K562 (cell line): Measurements from ENCODE around the gene SLC7A4. TPM values are rescaled to one million over a fixed set of nuclear protein-coding genes. Genes with fewer than 3 reads are reported as not detected.

ENCODE experiments used
- BACH1 ChIP-seq: fragments of 200-800 bp; sonication (Bioruptor generic); IDR thresholded peaks from 2 replicates; pipeline ENCODE4 v1.6.1; 2016; ENCODE audit warnings: missing genetic modification characterization, missing compliant biosample characterization
- BRD4 ChIP-seq: fragments of 200-600 bp; sonication (generic); IDR thresholded peaks from 2 replicates; pipeline ENCODE4 v1.6.1; 2017; ENCODE audit warnings: inconsistent platforms
- CHD2 ChIP-seq: IDR thresholded peaks from 2 replicates; pipeline ENCODE4 v1.6.1; 2011; ENCODE audit warnings: low read depth, low read length
- ETV1 ChIP-seq: fragments of 450-650 bp; conservative IDR thresholded peaks from 2 replicates; pipeline ENCODE4 v1.6.1; 2016; ENCODE audit warnings: missing genetic modification characterization, control low read depth, low read depth, missing compliant biosample characterization
- NFXL1 ChIP-seq: fragments of 450-650 bp; formaldehyde crosslinking; IDR thresholded peaks from 2 replicates; pipeline ENCODE4 v1.4.0; 2021; ENCODE audit warnings: mild to moderate bottlenecking
- NR3C1 ChIP-seq: sonication (generic); formaldehyde crosslinking; IDR thresholded peaks from 2 replicates; pipeline ENCODE4 v1.8.1; 2022; ENCODE audit warnings: missing genetic modification reagents
- PPARD ChIP-seq: fragments of 250-450 bp; sonication (Bioruptor Pico); IDR thresholded peaks from 2 replicates; pipeline ENCODE4 v1.8.0; 2022; ENCODE audit warnings: inconsistent platforms, mild to moderate bottlenecking, moderate library complexity
- SAP30 ChIP-seq: fragments of 200-600 bp; sonication (generic); IDR thresholded peaks from 2 replicates; pipeline ENCODE4 v1.6.1; 2012; ENCODE audit warnings: borderline replicate concordance, low read depth, mild to moderate bottlenecking, moderate library complexity, low read length, control low read depth, inconsistent platforms; ENCODE audit not compliant: insufficient read depth, poor library complexity, severe bottlenecking
- SIN3B ChIP-seq: fragments of 450-650 bp; IDR thresholded peaks from 2 replicates; pipeline ENCODE4 v1.6.1; 2017; ENCODE audit warnings: low read depth, mild to moderate bottlenecking, moderate library complexity
- TCF7L2 ChIP-seq: fragments of 150-350 bp; IDR thresholded peaks from 2 replicates; pipeline ENCODE4 v1.6.1; 2016; ENCODE audit warnings: low read depth, mild to moderate bottlenecking, low read length, moderate library complexity
- YBX1 ChIP-seq: fragments of 450-650 bp; IDR thresholded peaks from 2 replicates; pipeline ENCODE4 v1.7.1; 2016; ENCODE audit warnings: mild to moderate bottlenecking
- ZBTB1 ChIP-seq: sonication (generic); formaldehyde crosslinking; IDR thresholded peaks from 2 replicates; pipeline ENCODE4 v1.8.1; 2023; ENCODE audit warnings: missing genetic modification reagents, low read depth, mild to moderate bottlenecking, borderline replicate concordance
- ZNF408 ChIP-seq: fragments of 250-450 bp; sonication (Bioruptor Pico); IDR thresholded peaks from 2 replicates; pipeline ENCODE4 v1.4.0; 2020; ENCODE audit warnings: low read depth, mild to moderate bottlenecking, moderate library complexity
- polyA plus RNA-seq, 8 experiments: library from polyadenylated mRNA; depleted of rRNA in 4 of 8; stranded (reverse) in 5 of 8; unstranded in 3 of 8; fragments of >200 nt; fragmentation: Nextera tagmentation in 2 of 8; fragmentation: Illumina TruSeq in 1 of 8; extraction: Ambion mirVana in 2 of 8; extraction: Trizol in 1 of 8; gene quantifications; 2 replicates each; pipeline versions ENCODE4 v1.2.1 to v1.2.3, GENCODE V29; 2011 to 2014; ENCODE audit warnings: inconsistent platforms in 1 of 8, missing spikeins in 1 of 8
- total RNA-seq, 7 experiments: library from RNA; depleted of rRNA in 6 of 7; stranded (reverse); fragments of >200 nt in 6 of 7; fragmentation: Illumina TruSeq in 2 of 7; extraction: Trizol in 2 of 7; gene quantifications; 2 replicates each; pipeline versions ENCODE4 v1.2.1 to v1.2.3, GENCODE V29; 2011 to 2021; ENCODE audit warnings: low replicate concordance in 1 of 7
- TF ChIP-seq, protein P1 (sequence below): fragments of 250-450 bp; sonication (Bioruptor Pico); IDR thresholded peaks from 2 replicates; pipeline ENCODE4 v1.9.0; 2021; ENCODE audit warnings: mild to moderate bottlenecking, inconsistent platforms
- TF ChIP-seq, protein P2 (sequence below), 3 experiments: fragments of 200-800 bp in 1 of 3; sonication (Bioruptor generic) in 1 of 3; sonication (generic) in 1 of 3; formaldehyde crosslinking in 1 of 3; IDR thresholded peaks; 2 replicates each; pipeline versions ENCODE4 v1.6.1 to v1.8.0; 2016 to 2022; ENCODE audit warnings: mild to moderate bottlenecking in 2 of 3, missing compliant biosample characterization in 2 of 3, missing genetic modification characterization in 2 of 3, missing genetic modification reagents in 1 of 3
- TF ChIP-seq, protein P3 (sequence below): fragments of 200-400 bp; formaldehyde crosslinking; IDR thresholded peaks from 2 replicates; pipeline ENCODE4 v1.6.1; 2017; ENCODE audit warnings: mild to moderate bottlenecking, low read depth, low read length, moderate library complexity
- TF ChIP-seq, protein P4 (sequence below): fragments of 450-650 bp; IDR thresholded peaks from 2 replicates; pipeline ENCODE4 v1.6.1; 2014; ENCODE audit warnings: low read depth, mild to moderate bottlenecking, moderate library complexity, borderline replicate concordance

SLC7A4 gene
- total and polyA plus RNA-seq, 9 of the 15 experiments (the other 6 are each of a cell fraction or from before 2014, with no cell fraction given): not detected

DNA sequence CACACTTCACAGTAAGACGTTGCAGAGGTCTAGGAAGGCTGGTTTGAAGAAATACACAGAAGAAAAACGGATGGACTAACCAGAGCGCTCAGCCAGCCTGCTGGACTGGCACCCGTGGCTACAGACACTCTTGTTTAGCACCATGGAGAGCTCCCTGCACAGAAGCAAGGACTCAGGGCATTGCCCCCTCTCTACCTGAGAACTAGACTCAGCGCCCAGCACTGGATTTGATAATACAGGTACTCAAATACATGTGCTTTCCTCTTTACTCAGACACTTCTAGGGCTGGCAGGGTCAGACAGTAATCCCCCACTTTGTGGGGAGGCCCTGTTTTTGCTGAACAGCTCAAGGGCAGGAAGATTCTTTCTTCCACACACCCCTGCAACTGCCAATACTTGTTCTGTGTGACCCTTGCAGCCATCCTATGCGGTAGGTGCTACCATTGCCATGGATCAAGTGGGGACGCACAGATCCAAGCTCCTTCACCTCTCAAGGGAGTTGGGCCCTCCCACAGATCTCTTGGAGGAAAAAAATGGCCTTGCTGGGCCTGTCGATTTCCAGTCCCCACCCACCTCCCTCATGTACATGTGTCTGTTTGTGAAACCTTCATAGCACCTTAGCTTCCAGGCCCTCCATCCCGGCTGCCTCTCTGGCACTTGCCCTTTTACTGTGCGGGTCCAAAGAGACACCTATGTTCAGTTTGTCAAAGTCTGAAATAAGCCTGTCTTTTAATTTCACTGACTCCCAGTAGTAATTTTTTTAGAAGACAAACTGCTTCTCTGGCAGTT, 22.5 kb downstream of the SLC7A4 start (continued):
- TF ChIP-seq, protein P1, sequence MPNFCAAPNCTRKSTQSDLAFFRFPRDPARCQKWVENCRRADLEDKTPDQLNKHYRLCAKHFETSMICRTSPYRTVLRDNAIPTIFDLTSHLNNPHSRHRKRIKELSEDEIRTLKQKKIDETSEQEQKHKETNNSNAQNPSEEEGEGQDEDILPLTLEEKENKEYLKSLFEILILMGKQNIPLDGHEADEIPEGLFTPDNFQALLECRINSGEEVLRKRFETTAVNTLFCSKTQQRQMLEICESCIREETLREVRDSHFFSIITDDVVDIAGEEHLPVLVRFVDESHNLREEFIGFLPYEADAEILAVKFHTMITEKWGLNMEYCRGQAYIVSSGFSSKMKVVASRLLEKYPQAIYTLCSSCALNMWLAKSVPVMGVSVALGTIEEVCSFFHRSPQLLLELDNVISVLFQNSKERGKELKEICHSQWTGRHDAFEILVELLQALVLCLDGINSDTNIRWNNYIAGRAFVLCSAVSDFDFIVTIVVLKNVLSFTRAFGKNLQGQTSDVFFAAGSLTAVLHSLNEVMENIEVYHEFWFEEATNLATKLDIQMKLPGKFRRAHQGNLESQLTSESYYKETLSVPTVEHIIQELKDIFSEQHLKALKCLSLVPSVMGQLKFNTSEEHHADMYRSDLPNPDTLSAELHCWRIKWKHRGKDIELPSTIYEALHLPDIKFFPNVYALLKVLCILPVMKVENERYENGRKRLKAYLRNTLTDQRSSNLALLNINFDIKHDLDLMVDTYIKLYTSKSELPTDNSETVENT (CRISPR knock-in tag): peak; percentile 72; the same call in 1 of the 2 replicates
- TF ChIP-seq SIN3B (no peak), NR3C1 (CRISPR knock-in tag) (no peak), BRD4 (no peak), ZBTB1 (CRISPR knock-in tag) (no peak), ZNF408 (CRISPR knock-in tag) (0 out of 2 replicates have a peak, but pooled peaks have one; percentile 30), BACH1 (tag) (no peak), NFXL1 (CRISPR knock-in tag) (no peak), ETV1 (tag) (no peak), SAP30 (peak; percentile 43), TCF7L2 (0 out of 2 replicates have a peak, but pooled peaks have one; percentile 37), YBX1 (no peak), PPARD (CRISPR knock-in tag) (0 out of 2 replicates have a peak, but pooled peaks have one; percentile 50), CHD2 (no peak)
- TF ChIP-seq, protein P2, sequence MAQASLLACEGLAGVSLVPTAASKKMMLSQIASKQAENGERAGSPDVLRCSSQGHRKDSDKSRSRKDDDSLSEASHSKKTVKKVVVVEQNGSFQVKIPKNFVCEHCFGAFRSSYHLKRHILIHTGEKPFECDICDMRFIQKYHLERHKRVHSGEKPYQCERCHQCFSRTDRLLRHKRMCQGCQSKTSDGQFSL (CRISPR knock-in tag; IDR thresholded peaks at IDR 0.05): no peak
- TF ChIP-seq, protein P2 (tag; IDR thresholded peaks at IDR 0.05): peak in 1 of 2 experiments; percentile 54; a peak in 1 of 4 replicates
- TF ChIP-seq, protein P3, sequence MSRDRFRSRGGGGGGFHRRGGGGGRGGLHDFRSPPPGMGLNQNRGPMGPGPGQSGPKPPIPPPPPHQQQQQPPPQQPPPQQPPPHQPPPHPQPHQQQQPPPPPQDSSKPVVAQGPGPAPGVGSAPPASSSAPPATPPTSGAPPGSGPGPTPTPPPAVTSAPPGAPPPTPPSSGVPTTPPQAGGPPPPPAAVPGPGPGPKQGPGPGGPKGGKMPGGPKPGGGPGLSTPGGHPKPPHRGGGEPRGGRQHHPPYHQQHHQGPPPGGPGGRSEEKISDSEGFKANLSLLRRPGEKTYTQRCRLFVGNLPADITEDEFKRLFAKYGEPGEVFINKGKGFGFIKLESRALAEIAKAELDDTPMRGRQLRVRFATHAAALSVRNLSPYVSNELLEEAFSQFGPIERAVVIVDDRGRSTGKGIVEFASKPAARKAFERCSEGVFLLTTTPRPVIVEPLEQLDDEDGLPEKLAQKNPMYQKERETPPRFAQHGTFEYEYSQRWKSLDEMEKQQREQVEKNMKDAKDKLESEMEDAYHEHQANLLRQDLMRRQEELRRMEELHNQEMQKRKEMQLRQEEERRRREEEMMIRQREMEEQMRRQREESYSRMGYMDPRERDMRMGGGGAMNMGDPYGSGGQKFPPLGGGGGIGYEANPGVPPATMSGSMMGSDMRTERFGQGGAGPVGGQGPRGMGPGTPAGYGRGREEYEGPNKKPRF: no peak
- TF ChIP-seq, protein P4, sequence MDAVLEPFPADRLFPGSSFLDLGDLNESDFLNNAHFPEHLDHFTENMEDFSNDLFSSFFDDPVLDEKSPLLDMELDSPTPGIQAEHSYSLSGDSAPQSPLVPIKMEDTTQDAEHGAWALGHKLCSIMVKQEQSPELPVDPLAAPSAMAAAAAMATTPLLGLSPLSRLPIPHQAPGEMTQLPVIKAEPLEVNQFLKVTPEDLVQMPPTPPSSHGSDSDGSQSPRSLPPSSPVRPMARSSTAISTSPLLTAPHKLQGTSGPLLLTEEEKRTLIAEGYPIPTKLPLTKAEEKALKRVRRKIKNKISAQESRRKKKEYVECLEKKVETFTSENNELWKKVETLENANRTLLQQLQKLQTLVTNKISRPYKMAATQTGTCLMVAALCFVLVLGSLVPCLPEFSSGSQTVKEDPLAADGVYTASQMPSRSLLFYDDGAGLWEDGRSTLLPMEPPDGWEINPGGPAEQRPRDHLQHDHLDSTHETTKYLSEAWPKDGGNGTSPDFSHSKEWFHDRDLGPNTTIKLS: no peak
